Measurements from ENCODE around the gene JMJD8.

DNA sequence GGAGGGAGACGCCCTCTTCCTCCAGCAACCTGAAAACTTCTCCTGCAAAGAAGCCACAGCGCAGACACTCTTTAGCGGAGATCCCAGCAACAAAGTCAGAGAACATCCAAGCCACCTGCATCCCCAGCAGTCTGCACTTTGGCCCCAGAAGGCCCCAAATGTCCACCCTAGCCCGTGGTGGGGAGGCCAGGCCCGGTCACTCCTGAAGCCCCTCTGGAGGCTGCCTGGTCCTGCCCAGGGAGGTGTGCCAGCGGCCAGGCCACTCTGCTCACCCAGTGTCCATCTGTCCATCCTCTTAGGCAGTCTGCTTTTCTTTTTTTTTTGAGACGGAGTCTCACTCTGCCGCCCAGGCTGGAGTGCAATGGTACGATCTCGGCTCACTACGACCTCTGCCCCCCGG is 48.2 kb upstream of the JMJD8 start:
- TF ChIP-seq, protein P1, sequence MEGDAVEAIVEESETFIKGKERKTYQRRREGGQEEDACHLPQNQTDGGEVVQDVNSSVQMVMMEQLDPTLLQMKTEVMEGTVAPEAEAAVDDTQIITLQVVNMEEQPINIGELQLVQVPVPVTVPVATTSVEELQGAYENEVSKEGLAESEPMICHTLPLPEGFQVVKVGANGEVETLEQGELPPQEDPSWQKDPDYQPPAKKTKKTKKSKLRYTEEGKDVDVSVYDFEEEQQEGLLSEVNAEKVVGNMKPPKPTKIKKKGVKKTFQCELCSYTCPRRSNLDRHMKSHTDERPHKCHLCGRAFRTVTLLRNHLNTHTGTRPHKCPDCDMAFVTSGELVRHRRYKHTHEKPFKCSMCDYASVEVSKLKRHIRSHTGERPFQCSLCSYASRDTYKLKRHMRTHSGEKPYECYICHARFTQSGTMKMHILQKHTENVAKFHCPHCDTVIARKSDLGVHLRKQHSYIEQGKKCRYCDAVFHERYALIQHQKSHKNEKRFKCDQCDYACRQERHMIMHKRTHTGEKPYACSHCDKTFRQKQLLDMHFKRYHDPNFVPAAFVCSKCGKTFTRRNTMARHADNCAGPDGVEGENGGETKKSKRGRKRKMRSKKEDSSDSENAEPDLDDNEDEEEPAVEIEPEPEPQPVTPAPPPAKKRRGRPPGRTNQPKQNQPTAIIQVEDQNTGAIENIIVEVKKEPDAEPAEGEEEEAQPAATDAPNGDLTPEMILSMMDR (IDR thresholded peaks at IDR 0.05) = no peak
- TF ChIP-seq ZFX (IDR thresholded peaks at IDR 0.05; ENCODE audit: borderline replicate concordance) = no peak
